MV-4-11 (cell line): ENCODE data around the gene EGFL6.
A peak's percentile ranks its signal among the peaks of the same experiment; 100 is the strongest.
"Not testable (repeated sequence)": the region's sequence is repeated elsewhere in the genome, so short reads cannot be mapped to it uniquely, and the experiment has no call there.

Experiments used
- DNase-seq: peaks from one replicate; lab custom pipeline; 2025; lab: John Stamatoyannopoulos, UW

Gene EGFL6

DNA sequence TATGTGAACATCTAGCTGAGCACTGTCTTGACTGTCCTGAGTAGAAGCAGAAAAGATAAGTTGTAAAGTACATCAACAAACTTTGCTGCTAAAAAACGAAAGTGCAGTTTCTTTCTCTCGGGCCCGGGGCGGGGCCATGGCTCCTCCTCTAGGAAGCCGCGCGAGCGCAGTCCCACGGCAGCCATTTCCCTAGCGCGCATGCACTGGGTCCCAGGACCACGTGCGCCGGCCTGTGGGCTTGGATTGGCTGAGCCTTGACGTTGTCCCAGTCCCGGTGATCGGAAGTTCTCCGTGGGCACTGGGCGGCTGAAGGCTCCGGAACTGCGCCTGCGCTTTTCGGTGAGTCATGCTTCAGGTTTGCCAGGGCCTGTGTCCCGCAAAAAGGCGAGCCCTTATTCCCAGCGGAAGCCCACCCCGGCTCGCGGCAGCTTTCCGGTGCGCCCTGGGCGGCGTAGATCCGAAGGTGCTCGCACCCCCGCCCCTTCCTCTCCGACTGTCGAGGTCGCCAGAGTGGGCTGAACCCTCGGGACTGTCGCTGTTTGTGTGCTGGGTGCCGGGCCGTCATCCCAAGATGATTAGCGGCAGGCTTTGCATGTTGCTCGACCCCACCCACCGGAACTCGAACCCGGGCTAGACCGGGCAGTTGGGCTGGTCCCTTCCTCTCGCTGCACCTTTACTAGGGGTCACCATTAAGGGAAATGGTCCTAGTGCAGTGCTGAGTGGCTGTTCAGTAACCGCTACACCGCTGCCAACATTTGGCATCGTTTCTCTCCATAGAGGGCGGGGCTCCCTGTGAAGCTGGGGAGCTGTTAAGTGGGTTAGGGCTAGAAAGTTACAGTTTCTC lies 83.7 kb downstream of the EGFL6 start, which contains the start of gene TCEANC:
TCEANC (plus strand) TSS at position 292 of the 844 bp plus-strand sequence. CDS start 9,368 bp downstream, outside the sequence.
- DNase-seq = peak; percentile 94

DNA sequence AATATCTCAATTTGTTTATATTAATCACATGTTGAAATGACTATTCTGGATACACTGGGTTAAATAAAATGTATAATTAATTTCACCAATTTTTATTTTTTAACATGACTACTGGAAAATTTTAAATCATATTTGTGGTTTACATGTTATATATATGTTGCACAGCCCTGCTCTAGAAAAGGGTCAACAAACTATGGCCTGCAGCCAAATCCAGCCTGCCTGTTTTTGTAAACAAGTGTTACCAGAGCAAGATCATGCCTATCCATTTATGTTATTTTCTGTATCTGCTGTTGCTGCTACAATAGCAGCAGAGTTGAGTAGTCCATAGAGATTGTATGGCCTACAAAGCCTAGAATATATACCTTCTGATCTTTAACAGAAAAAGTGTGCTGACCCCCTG lies 84.7 kb downstream of the EGFL6 start:
- no peak for DNase-seq

DNA sequence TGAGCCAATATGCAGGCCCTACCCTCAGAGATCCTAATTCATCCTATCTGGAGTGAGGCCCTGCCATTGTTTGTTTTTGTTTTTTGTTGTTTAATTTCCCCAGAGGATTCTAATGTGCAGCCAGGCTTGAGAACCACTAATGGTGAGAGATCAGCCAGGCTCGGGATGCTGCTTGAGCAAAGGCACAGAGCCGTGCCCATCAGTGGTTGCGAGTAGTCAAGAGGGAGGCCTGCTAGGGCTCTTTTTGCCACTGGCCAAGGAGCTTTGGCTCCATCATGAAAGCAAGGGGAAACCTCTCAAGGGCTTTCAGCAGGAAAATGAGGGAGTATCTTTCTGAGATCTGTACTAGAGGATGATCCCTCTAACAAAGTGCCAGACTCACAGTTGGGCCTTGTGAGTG lies 86.3 kb downstream of the EGFL6 start:
- DNase-seq = no peak

DNA sequence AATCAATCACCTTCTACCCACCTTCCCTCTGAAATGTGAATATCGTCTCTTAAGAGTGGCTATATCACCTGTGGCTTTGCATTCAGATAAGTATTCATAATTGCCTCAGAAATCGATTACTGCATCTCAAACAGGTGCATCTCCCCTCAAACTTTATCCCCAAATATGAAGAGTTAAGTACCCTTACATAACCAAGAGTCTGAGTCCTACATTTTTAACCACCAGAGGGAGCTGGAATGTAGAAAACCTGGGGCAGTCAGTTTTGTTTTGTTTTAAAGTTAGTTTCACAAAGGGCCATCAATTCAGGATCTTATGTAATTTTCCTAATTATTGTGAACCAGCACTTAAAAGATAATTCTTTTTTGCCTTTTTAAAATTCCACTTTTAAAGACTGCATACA lies 89.2 kb downstream of the EGFL6 start:
- DNase-seq = peak; percentile 53

DNA sequence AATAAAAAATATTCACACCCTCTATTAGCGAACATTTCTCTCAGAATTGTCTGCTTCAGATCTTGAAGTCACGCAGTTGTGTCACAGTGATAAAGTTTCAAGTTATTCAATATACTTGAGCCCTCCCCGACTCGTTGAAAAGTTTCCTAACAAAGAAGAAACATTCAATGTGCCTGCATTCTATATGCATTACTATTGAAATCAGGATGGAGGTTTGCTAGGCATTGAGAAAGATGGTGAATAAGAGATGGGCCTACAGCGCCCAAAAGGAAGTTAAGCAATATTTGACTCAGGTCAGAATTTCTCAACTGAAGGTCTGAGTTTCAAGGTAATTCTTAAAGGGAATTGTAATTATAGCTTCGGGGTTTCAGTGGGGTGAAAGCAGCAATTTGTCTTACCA lies 89.7 kb downstream of the EGFL6 start:
- peak; percentile 74 for DNase-seq

DNA sequence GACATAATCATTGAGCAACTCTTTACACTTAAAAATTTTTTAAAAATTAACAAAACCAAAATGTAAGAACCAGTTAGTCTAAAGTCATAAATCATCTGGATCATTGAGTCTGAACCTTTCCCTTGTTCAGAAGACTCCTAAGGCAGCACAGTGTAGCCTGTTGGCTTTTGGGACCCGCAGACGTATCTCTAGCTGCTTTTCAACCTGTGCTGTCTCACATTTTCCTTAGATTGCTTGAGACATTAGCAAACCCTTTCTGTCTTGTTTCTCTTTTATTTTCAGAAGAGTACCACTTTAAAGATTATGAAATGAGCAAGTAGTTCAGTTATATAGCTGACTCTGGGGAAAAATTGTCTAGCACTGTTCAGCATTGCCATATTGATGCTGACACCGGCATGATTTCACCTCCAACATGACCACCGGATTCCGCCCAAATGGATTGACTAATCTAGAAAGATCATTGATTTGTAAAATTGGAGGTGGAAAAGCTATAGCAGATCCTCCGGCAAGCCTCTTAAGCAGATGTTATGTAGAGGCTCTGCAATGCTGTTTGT lies 92.4 kb downstream of the EGFL6 start:
- no peak for DNase-seq

DNA sequence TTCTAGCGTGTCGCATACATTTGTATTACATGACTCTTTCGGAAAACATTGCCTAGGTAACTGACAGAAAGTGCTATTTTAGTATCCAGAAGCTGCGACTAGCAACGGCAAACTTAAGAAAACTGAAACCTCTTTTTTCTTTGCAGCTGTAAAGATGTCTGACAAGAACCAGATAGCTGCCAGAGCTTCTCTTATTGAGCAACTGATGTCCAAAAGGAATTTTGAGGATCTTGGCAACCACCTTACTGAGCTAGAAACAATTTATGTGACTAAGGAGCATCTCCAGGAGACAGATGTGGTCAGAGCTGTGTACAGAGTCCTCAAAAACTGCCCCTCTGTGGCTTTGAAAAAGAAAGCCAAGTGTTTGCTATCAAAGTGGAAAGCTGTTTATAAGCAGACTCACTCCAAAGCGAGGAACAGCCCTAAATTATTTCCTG lies 93.0 kb downstream of the EGFL6 start:
- DNase-seq = peak; percentile 49

DNA sequence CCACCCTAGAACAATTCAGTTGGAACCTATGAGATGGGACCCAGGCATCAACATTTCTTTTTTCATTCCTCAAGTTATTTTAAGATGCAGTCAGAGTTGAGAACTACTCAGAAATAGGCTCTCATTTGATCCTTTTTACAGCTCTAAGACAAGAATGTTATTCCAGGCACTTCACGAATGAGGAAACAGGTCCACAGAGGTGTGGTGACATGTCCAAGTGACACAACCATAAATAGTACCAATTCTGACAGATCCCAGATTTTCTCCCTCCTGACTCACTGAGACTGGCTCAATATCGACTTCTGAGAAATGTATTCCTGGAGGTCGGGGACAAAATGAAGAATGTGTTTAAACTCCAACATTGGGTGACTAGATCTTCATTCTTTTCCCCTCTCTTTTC lies 94.6 kb downstream of the EGFL6 start:
- DNase-seq = no peak

DNA sequence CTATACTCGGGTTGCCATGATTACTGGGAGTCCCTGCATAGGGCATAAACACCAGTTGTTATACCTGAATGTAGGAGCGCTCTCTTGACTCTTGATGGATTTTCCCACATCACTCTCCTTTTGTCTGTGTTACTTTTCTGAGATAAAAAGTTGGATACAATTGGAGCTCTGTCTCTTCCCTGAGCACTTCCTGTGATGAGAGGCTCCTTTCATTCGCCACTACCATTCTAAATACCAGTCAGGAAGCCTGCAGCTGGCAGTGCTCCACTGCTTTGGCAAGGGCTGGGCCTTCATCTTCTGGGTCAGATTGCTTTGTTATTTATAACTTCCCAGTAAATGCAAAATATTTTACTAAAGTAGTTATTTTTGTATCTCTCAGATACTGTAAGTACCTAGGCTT lies 97.4 kb downstream of the EGFL6 start:
- DNase-seq = no peak

DNA sequence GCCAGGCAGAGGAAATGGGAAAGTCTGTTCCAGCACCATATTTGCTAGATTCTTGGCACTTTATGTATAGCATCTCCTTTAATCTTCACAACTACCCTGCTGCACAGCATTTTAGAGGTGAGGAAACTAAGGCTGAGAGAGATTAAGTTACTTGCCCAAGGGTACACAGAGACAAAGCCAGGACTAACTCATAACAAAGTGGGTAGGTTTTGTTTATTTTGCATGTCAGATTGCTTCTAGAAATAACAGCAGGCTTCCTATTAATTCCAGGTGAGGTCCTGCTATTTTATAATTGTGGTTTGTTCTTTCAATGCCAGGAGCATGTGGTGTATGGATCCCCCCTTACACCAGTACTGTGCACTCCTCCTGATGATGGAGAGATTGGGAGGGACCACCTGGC lies 98.5 kb downstream of the EGFL6 start:
- DNase-seq = no peak

DNA sequence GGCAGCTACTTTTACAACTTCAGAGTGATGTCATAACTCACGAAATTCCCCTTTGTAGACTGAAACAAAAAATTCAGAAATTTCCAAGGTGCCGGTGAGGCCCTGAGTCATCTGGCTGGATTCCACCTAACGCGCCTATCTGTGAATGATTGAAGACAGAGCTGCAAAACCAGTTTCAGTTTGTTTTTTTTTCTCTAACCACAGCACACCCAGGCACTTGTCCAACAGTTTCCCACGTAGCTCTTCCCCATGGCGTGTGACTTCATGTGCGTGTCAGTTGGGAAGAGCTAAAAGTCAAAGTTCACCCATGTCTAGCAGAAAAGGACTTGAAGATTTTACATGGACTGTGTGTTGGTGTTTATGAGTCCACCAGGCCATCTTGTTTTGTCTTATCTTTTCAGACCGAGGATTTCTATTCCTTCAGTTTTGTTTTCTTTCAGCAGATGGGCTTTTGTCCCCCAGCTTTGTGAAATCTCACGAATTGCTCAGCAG lies 99.9 kb downstream of the EGFL6 start:
- DNase-seq = peak; percentile 75

DNA sequence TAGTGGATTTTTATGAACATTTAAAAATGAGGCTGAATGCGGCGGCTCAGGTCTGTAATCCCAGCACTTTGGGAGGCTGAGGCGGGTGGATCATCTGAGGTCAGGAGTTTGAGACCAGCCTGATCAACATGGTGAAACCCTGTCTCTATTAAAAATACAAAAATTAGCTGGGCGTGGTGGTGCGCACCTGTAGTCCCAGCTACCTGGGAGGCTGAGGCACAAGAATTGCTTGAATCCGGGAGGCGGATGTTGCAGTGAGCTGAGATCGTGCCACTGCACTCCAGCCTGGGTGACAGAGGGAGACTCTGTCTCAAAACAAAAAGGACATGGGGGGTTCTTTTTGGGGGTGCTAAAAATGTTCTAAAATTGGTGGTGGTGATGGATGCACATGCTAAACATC lies 100.4 kb downstream of the EGFL6 start:
- not testable (repeated sequence) for DNase-seq

DNA sequence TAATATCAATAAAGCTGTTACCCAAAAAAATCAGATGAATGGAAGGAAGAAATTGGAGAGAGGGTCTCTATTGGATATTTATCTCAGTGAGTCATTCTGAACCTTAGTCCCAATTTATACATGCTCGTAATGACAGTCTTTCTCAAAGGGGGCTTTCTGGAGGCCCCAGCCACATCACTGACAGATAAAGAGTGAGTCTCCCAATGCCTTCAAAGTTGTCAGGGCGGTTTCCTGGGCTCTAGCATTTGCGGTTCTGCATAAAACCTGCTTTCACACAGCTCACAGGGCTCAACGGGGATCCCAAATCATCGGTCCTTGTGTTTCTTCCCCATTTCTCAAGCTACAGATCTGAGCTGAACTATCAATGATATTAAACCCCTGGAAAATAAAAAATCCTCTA lies 100.8 kb downstream of the EGFL6 start:
- no peak for DNase-seq

DNA sequence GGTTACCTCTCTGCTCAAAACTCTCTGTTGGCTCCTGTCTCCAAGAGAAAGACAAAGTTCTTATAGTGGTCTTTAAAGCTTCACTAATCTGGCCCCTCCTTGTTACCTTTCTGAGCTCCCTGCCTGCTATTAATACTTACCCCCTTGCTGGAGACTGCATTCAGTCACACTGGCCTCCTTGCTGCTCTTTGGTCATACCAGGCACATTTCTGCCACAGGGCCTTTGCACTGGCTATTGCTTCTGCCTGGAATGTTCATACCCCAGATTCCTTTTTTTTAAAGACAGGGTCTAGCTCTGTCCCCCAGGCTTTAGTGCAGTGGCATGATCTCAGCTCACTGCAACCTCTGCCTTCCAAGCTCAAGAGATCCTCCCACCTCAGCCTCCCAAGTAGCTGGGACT lies 103.6 kb downstream of the EGFL6 start:
- no peak for DNase-seq

DNA sequence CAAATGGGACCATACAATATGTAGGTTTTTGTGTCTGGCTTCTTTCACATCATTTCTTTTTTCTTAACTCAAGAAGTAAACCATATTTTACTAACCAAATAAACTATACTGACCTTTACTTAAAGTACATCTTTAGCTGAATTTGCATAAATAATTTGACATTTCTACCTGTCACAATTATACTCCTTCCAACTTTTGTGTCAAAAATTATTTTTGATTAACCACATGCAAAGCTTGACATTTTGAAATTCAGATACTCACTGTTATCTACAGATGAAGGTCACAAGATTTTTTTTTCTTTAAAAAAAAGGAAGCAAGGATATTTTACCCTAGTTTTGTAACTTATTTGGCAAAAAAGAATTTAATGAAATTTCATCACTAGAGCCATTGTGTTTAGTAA lies 107.5 kb downstream of the EGFL6 start:
- DNase-seq = no peak

DNA sequence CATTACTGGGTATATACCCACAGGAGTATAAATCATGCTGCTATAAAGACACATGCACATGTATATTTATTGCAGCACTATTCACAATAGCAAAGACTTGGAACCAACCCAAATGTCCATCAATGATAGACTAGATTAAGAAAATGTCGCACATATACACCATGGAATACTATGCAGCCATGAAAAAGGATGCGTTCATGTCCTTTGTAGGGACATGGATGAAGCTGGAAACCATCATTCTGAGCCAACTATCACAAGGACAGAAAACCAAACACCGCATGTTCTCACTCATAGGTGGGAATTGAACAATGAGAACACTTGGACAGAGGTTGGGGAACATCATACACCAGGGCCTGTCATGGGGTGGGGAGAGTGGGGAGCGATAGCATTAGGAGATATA lies 110.3 kb downstream of the EGFL6 start:
- DNase-seq = not testable (repeated sequence)

DNA sequence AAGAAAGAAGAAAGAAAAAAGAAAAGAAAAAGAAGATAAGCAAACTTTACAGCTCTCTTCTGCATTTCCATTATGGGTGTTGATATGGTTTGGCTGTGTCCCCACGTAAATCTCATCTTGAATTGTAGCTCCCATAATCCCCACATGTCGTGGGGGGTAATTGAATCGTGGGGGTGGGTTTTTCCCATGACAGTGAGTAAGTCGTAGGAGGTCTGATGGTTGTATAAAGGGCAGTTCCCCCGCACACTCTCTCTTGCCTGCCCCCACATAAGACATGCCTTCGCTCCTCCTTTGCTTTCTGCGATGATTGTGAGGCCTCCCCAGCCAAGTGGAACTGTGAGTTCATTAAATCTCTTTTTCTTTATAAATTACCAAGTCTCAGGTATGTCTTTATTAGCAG lies 112.2 kb downstream of the EGFL6 start:
- DNase-seq = no peak
